Activated CD4-positive, CD25-positive, alpha-beta regulatory T cell (primary cell): ENCODE results near the gene DNAJB8.

Source experiments
- DNase-seq, 4 experiments: peaks; one replicate each; lab custom pipeline; 2025; lab: John Stamatoyannopoulos, UW

Gene DNAJB8

DNA sequence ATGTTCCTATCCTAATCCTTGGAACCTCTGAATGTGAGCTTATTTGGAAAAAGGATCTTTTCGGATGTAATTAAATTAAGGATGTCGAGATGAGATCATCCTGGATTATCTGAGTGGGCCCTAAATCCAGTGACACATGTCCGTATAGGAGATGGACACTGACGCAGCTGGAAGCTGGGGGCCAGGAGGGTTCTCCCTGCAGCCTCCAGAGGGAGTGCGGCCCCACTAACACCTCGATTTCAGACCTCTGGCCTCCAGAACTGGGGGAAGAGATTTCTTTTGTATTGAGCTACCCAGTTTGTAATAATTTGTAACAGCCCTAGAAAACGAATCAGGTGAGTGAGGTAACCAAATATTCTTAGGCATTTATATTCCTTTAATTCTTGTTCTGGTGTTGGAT, 2.5 kb downstream of the DNAJB8 start:
- no peak for DNase-seq

DNA sequence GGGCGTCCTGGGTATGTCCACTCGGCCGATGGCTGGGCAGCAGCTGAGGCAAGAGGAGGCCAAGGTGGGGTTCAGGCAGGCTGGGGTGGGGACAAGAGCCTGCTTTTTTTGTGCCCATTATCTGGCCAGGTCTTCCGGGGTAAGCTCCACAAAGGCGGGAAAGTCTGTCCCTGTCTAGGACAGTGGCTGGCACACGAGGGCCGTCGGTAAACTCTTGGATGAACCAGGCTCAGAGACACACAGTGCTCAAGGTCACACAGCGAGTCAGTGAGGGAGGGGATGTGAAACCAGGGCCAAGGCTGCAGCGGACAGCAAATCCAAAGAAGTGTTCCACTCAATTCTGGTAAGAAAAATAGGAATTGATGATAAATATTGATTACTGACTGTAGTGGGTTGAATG, 2.9 kb downstream of the DNAJB8 start:
- no peak for DNase-seq

DNA sequence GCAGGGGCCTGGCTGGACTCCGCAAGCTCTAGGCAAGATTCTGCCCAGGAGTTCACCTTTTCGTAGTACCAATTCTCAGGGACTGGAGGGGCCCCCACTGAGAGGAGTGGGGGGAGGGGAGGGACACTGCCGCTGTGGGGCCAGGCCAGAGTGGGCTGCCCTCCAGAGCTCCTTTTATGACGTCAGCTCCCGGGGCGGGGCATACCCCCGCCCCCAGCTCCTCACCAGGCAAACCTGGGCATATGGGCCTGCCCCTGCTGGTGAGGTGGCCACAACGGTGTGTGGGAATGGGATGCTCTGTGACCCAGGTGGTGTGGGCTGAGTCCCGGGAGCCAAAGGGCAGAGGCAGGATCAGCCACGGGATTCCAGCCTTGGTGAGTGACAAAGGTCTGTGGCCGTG, 3.3 kb downstream of the DNAJB8 start:
- no peak for DNase-seq

DNA sequence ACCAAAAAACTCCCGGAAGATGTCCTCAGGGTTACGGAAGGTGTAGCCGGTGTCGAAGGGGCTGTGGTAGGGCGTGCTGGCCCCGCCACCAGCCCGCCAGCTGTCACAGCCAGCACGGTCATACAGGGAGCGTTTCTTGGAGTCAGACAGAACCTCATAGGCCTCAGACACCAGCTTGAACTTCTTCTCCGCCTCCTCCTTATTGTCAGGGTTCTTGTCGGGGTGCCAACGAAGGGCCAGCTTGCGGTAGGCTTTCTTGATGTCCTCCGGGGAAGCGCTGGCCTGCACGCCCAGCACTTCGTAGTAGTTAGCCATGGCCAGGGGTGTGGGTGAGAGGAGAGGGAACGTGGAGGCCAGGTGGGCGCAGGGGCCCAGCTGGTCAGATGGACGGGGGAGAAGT, 3.8 kb downstream of the DNAJB8 start:
- DNase-seq, result no peak

DNA sequence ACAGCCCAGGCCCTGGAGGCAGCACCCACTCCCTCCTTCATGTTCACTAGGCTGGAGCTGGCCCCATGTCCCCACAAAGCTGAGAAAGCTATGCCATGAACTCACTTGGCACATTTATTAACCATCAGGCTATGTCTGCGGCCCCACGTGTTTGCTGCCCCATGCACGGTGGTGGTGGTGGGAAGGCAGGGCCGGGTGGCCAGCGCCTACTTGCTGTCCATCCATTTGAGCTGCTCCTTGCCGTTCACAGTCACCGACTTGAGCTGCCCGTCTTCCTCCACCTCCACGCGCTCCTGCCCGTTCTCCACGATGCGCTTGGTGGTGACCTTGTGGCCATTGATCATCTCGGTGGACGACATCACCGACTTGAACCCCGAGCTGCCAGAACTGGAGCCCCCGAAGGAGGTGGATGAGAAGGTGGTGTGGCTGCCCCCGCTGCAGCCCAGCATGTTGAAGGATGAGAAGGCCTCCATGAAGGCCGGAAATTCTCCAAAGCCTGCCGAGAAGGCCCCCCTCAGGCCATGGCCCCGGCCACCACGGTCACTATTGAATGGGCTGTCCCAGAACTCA, 4.3 kb downstream of the DNAJB8 start:
- DNase-seq, result no peak

DNA sequence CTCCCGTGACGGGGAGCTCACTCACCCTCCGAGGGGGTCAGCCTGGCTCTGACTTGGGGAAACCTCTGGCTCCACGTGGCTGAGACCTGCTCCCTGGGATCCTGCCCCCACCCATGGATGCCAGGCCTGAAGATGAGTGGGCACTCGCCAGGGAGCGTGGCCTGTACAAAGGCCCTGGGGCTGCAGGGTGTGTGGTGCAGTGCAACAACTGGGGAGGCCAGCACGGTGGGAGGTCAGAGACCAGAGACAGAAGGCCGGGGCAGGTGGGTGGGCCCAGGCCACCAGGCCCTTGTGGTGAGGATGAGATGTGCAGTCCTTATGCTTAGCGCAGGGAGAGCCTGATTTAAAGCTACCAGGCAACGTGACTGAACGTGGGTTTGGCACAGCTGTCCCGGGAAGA, 5.0 kb downstream of the DNAJB8 start:
- no peak for DNase-seq

DNA sequence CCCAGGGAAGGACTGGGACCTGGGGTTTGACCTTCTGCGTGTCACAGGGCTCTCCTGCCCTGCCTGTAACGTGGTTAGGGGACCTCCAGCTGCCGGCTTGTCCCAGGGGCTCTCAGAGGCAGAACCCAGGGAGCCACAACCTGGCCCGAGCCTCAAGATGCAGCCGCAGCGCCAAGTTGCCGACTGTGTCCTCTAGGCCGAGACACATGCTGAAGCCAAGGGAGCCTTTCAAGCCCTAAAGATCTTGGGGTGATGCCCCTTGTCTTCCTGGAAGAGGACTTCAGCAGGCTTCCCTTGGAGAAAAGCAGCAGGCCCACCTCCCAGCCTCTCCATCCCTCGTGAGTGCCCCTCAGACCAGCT, 7.2 kb downstream of the DNAJB8 start:
- DNase-seq, result no peak

DNA sequence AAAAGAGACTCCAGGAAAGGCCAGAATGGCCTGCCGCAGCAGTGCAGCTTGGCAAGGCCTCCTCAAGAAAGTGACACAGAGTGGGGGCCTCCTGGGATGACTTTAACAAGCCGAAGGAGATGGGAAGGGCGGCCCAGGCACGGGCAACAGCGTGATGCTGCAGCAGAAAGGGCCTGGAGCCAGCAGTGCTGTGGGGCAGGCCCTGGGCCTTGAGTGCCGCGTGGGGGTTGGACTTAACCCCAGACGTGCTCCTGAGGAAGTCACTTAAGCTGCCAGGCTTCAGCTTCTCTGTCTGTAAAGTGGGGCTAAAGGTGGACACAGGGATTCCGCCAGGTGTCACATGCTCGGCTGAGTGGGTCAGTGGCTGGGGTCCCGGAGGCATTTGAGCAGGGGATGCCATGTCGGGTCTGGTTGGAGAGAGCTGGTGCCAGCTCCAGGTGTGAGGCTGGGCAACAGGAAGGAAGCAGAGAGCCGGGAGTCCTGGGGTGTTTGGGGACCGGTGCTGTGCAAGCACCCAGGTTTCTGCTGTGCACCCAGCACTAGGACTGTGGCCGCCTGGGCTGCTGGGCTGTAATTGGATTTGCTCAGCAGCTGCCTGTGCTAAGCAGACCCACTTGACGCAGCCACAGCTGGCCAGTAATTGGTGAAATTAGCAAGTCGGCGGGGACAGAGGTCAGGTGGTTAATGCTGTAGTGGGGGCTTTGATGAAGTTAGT, 7.8 kb downstream of the DNAJB8 start:
- DNase-seq, result no peak

DNA sequence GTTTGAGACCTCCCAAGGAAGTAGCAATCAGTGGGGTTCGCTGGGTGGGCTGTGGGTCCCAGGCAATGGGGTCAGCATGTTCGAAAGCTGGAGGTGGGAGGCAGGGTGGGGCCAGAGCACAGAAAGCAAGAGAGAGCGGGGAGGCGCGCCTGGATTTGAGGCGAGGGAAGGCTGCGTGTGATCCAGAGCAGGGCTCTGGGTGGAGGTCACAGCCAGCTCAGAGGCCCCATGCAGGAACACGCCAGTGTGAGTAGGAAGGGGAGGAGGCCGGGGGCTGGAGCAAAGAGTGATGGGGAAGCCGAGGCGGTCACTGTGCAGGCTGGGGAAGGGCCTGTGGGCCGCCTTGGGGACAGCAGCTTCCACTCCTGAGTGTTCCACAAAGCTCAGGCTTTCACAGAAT, 8.8 kb downstream of the DNAJB8 start:
- no peak for DNase-seq

DNA sequence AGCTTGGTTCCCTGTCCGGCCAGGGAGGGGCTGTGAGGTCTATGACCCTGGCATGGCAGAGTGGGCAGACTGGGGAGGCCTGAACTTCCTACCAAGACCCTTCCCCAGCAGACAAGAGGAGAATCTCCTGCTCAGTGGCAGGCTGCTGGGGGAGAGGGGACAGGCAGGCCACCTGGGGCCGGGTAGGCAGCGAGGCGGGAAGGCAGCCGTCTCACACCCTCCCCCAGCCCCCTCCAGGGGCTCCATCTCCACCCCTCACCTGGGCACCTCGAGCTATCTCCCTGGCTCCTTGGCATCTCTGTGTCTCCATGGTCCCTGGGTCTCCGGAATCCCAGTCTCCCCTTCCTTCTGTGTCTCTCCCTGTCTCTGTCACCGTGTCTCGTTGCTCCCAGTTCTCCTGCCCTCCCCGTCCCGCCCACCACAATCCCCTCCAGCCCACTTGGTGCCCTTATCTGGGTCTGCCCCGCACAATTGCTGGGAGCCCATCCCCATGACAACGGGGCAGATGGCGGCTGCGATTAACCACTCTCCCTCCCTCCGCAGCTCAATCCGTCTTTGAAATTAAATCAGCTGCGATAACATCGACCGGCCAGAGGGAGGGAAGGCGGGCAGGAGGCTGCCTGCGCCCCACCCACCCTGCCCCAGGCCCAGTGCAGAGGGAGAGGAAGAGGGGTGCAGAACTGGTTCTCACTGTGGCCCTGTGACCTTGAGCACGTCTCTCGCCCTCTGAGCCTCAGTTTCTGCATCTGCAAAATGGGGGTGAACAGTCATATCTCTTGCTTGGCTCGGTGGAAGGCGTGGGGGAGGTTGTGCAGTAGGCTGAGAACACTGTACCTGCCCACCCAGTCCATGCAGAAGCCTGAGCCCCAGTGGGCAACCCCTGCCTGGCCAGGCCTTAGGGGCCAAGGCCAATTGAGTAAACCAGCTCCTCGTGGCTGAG, 9.6 kb downstream of the DNAJB8 start:
- DNase-seq, result no peak

DNA sequence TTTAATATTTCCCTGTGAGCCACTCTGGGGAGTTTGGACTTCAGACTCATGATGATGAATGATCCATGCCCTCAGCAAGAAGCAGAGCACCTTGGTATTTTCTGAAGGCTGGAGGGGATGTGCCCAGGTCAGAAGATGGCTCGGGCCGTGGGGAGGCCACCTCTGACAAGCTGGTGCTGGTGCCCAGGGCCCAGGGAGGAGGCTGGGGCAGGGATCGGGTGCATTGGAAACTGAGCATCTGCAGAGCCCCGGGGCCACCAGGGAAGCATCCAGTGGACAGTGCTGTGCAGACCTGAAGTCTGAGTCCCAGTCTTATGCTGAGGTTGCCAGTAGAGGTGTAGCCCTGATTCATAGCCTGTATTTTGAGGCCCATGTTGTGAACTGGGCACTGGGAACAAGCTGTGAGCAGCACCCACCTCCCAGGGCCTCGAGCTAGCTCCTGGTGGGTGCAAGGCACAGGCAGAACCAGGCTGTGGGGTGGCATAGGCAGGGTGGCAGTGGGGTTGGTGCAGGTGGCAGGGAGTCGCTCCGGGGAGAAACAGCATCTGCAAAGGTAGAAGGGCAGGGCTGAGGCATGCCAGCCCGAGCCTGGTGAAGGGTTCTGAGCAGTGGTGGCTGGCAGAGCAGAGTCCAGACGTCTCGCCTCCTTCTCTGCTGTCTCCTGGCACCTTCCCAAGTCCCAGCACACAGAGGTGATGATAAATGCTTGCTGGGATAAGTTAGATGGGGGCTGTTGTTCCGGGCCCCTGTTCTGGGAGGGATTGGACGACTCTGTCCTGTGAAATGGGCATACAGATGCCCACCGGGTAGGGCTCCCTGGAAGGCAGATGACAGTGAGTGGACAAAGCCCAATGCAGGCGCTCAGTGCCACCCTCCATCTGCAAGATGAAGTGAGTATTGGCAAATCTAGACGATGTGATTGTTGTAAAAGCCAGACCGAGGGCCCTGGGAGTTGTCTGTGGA, 10.6 kb downstream of the DNAJB8 start:
- DNase-seq, result no peak

DNA sequence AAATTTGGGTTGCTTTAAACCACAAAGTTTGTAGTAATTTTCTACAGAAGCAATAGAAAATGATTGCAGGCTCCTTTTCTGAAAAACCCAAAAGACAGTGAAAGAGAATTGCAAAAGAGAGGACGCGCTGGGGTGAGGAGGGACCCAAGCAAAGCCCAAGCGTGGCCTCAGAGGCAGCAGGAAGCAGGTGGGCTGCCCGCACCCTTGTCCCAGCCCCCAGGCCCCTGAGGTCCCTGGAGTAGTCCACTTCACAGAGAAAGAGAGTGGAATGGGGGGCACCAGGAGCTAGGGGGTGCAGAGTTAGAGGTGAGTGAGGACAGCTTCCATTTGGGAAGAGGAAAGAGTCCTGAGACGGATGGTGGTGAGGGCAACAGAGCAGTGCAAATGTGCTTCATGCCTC, 11.6 kb downstream of the DNAJB8 start:
- no peak for DNase-seq

DNA sequence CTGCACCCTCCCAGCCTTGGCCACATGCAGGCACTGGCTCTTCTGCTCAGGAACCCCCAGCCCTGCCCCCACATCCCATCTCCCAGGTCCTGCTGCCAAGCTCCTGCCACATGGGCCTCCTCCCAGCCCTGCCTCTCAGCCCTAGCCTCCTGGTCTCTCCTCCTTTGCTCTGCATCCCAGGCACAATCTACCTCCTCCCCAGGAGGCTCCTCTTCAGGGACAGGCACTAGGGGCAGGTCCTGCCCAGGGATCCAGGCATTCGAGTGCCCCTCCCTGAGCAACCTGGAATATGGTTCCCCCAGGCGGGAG, 12.4 kb downstream of the DNAJB8 start:
- DNase-seq, result no peak

DNA sequence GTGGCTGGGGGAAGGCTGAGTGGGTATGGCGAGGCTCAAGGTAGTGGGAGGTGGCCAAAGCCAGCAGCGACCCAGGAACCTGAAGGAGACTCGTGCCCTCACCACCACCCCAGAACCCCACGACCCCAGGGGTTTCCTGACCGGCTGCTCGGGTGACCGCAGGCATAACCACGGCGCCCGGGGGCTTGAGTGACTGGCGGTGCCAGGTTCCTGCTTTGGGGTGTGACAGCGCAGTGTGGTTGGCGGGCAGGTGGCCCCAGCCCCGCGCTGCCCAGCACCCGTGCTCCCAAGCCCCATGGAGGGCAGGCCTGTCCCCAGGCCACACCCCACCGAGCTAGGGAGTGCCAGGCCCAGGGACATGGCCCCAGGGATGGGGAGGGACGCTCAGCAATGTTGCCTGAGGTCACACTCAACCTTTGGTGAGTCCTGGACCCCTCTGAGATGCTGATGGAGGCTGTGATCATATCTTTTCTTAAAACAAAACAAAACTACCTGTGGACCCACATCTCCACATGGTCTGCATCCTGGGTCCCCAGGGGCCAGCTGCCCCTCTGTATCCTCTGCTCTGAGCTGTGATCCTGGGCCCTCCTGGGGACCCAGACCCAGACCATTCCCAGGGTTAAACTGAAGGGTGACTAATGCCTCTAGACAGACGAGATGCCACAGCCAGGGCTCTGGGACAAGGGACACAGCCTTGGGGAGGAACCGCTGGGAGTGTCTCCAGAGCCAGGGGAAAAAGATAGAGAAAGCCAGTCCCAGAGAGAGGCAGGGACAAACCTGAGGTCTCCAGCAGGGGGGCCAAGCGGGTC, 13.0 kb downstream of the DNAJB8 start:
- no peak for DNase-seq

DNA sequence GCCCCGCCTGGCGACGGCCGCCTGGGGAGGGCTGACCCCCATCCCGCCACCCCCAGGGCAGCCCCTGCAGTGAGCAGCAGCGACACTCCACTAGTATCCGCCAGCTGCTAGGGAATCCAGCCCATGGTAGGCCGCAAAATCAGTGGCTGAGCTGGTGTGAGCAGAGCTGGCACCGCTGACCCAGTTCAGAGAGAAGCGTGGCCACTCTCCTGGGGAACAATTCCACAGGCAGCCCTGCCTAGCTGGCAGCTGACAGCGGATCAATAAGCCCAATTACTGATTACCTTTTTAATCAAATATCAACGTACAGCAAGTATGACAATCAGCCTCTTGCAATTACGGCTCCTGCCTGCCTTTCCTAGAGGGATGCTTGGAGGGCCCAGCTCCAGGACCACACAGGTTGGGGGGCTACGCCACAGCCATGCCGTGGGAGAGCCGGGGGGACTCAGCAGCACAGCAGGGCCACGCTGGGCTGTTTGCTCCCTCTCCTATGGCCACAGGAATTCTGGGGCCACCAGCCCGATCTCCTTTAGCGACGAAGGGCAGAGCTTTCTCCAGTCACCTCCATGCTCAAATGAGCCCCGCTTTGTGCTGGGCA, 13.9 kb downstream of the DNAJB8 start:
- no peak for DNase-seq

DNA sequence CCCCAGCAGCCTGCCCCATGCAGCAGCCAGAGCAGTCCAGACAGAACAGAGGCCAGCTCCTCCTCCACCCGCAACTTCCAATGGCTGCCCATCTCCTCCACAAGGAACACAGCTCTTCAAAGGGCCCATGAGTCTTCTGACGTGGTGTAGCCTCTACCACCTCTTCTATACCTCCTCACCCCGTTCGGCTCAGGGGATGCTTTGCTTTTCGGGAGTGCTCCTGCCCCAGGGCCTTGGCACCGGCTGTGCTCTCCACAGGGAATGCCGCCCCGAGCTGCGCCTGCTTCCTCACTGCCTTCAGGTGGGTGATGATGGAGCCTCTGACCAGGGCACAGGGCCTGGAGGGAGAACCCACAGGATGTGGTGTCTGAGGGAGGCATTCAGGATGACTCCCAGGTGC, 14.6 kb downstream of the DNAJB8 start:
- DNase-seq, result no peak

DNA sequence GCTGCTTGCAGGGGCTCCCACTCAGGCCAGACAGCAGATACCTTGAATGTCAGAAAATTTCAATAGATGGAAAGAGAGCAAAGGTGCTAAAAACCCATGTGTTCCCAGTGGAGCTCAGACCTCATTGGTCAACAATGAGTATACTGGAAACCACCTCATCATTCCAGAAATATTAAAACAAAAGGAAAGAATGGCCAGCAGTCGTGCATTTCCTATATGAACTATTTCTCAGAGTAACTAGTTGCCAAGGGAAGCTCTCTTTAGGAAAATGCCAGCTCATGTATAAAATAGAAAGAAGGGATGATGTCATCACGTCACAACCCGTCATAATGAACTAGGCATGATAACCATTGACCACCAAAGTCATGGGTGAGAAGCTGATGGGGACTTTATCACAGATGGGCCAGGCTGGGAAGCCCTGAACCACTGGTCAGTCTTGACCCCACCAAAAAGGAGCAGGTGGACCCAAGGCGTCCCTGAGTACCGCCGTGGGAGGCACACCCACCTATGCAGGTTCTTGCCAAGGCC, 17.5 kb downstream of the DNAJB8 start:
- DNase-seq, result no peak

DNA sequence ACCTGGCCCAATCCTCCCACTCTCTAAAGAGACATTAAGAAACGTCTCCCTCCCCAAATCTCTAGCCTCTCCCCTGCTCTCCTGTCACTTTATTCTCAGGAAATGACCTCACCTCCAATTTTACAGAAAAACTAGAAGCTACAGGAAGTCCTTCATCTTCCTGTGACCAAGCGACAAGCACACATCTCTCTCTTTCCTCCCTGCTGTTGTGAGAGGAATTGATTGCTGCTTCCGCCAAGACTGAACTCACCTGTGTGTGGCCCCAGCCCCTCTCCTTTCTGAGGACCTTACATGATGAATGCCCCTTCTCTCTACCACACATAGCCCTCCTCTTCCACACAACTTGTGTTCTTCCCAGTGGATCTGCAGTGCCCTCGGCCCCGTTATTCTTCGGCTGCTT, 18.2 kb downstream of the DNAJB8 start:
- no peak for DNase-seq

DNA sequence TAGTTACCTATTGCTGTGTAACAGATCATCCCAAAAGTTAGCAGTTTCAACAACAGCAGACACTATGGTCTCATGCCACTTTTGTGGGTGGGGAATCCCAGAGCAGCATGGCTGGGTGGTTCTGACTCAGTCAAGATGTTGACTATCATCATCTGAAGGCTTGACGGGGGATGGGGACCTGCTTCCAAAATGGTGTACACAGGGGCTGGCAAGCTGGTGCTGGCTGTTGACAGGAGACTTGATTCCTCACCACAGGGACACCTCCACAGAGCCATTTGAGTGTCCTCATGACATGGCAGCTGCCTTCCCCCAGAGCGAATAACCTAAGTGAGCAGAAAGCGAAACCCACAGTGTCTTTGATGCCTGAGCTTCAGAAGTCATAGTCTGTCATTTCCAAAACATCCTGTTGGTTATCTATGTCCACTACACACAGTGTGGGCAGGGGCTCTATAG, 19.1 kb downstream of the DNAJB8 start:
- DNase-seq, result no peak

DNA sequence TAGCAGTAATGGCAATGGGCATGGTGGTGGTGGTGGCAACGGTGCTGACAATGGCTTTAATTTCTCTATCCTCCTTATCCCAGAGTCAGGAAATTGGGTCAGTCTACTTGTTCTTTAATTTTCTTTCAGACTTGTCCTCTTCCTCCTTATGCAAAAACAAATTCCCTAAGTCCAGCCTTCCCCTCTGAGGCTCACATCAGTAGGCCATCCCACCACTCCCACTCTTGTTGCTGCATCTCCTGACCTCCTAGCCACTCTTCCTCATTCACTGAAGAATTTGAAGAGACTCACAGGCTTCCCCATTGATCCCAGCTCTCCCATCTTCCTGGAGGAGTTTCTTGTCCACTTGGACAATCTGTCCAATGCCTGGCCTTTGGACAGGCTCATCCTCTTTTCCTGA, 19.9 kb downstream of the DNAJB8 start:
- no peak for DNase-seq

DNA sequence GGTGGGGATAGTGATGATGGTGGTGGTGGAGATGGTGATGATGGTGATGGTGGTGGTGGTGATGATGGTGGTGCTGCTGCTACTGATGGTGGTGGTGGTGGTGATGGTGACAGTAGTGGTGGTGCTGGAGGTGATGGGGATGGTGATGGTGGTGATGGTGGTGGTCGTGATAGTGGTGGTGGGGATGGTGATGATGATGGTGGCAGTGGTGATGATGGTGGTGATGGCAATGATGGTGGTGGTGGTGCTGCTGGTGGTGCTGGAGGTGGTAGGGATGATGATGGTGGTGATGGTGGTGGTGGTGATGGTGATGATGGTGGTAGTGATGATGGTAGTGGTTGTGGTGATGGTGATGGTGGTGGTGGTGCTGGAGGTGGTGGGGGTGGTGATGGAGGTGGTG, 21.3 kb downstream of the DNAJB8 start:
- DNase-seq, result no peak
